GM18507 (cell line): Measurements from ENCODE around the gene RYR3.
"Not testable (repeated sequence)": the region's sequence is repeated elsewhere in the genome, so short reads cannot be mapped to it uniquely, and the experiment has no call there.

ENCODE experiments used
- DNase-seq: peaks from one replicate; pipeline ENCODE4 v3.0.0; 2011; ENCODE audit warnings: low read depth; ENCODE audit not compliant: insufficient read length; ENCODE audit errors: extremely low spot score
- FAIRE-seq: peaks from 2 replicates; lab custom pipeline; 2011; peaks lifted over from hg19 to GRCh38; lab: Jason Lieb, UNC

RYR3 gene

GRCh38 chr15:33545866-33546265 is 235.1 kb downstream of the RYR3 start:
- FAIRE-seq (no peak), DNase-seq (no peak)

- DNase-seq (no peak), FAIRE-seq (no peak)
Observed at GRCh38 chr15:33547876-33548275, 237.1 kb downstream of the RYR3 start.

- DNase-seq (no peak), FAIRE-seq (no peak)
Observed at GRCh38 chr15:33551860-33552259, 241.1 kb downstream of the RYR3 start.

GRCh38 chr15:33553157-33553556 is 242.4 kb downstream of the RYR3 start:
- DNase-seq (no peak), FAIRE-seq (no peak)

- FAIRE-seq (no peak), DNase-seq (no peak)
Observed at GRCh38 chr15:33559207-33559890, 248.6 kb downstream of the RYR3 start.

GRCh38 chr15:33561407-33561806 is 250.6 kb downstream of the RYR3 start:
- no peak for FAIRE-seq

GRCh38 chr15:33561967-33562366 is 251.2 kb downstream of the RYR3 start:
- DNase-seq (no peak), FAIRE-seq (no peak)

More at GRCh38 chr15:33561407-33561806, 250.6 kb downstream of the RYR3 start:
- DNase-seq: no peak

GRCh38 chr15:33565094-33565493 is 254.3 kb downstream of the RYR3 start:
- no peak for DNase-seq
- FAIRE-seq: no peak

GRCh38 chr15:33567652-33568051 is 256.9 kb downstream of the RYR3 start:
- FAIRE-seq (no peak), DNase-seq (no peak)

- DNase-seq (no peak), FAIRE-seq (no peak)
Observed at GRCh38 chr15:33569036-33569435, 258.3 kb downstream of the RYR3 start.

- FAIRE-seq: not testable (repeated sequence)
Observed at GRCh38 chr15:33577911-33578310, 267.1 kb downstream of the RYR3 start.

GRCh38 chr15:33580526-33580925 is 269.8 kb downstream of the RYR3 start:
- FAIRE-seq (no peak), DNase-seq (no peak)

More at GRCh38 chr15:33577911-33578310, 267.1 kb downstream of the RYR3 start:
- DNase-seq: not testable (repeated sequence)

GRCh38 chr15:33581032-33581431 is 270.3 kb downstream of the RYR3 start:
- DNase-seq (no peak), FAIRE-seq (no peak)

- FAIRE-seq (no peak), DNase-seq (no peak)
Observed at GRCh38 chr15:33584797-33585196, 274.0 kb downstream of the RYR3 start.

- FAIRE-seq (peak; percentile 60), DNase-seq (no peak)
Observed at GRCh38 chr15:33586786-33587697, 276.3 kb downstream of the RYR3 start.

- no peak for DNase-seq
Observed at GRCh38 chr15:33587773-33588172, 277.0 kb downstream of the RYR3 start.

GRCh38 chr15:33592864-33593263 is 282.1 kb downstream of the RYR3 start:
- no peak for DNase-seq
- no peak for FAIRE-seq

More at GRCh38 chr15:33587773-33588172, 277.0 kb downstream of the RYR3 start:
- FAIRE-seq: no peak

- not testable (repeated sequence) for DNase-seq, FAIRE-seq
Observed at GRCh38 chr15:33598382-33598781, 287.6 kb downstream of the RYR3 start.

- no peak for DNase-seq
- no peak for FAIRE-seq
Observed at GRCh38 chr15:33600212-33600611, 289.4 kb downstream of the RYR3 start.

- no peak for FAIRE-seq
- no peak for DNase-seq
Observed at GRCh38 chr15:33601461-33601860, 290.7 kb downstream of the RYR3 start.

GRCh38 chr15:33608714-33609113 is 297.9 kb downstream of the RYR3 start:
- FAIRE-seq (no peak), DNase-seq (no peak)
